ENCODE results near the gene DEGS2.

DEGS2 gene

DNA sequence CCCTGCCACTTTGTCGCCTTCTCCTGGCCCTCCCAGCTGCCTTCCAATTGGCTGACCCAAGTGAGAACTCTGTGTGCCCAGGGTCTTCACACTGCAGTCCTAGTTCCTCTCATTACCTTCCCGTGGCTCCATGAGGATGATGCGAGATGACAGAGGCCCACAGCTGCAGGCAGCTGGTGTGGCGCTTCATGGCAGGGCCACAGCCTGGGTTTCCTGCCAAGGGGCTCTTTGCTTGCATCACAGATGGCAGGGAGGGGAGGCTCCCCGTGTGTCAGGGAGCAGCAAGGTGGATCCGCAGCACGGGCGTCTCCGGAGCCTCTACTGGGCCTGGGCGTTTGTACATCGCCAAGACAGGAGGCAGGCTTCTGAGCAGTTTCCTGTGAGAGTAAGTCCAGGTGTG, 28.9 kb downstream of the DEGS2 start:
- no peak for FAIRE-seq

DNA sequence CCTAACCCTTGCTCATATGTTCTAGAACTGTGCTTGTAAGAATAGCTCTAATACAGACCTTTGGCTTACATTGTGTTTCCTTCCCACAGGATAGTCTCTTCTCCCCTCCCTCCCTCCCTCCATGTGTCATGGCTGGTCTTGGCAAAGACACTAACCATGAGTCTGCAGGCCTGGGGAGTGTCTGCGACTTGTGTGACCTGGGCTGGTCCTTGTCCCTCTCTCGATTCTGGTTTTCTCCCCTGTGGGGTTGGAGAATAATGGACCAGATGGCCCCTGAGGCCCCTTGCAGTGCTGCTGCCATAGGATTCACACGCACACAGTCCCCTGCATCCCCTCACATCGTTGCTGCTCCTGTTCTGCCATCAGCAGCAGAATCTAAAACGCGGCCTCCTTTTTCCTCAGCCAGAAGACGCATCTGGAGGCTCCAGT, 30.3 kb downstream of the DEGS2 start:
- no peak for FAIRE-seq

DNA sequence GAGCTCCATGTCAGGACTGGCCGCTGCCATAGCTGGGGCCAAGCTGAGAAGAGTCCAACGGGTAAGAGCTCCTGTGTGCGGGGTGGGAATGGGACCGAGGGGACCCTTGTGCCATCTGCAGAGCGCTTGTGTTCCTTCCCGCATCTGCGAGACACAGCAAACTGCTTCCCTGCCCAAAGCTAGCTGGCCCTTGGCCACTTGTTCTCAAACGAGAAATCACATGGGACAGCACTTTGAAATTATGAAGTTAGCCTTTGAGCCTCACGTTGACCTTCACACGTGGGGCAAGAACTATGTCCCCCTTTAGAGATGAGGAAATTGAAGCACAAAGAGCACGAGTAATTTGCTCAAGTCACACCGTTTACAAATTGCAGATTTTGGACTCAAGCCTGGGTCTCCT, 30.8 kb downstream of the DEGS2 start:
- no peak for FAIRE-seq

DNA sequence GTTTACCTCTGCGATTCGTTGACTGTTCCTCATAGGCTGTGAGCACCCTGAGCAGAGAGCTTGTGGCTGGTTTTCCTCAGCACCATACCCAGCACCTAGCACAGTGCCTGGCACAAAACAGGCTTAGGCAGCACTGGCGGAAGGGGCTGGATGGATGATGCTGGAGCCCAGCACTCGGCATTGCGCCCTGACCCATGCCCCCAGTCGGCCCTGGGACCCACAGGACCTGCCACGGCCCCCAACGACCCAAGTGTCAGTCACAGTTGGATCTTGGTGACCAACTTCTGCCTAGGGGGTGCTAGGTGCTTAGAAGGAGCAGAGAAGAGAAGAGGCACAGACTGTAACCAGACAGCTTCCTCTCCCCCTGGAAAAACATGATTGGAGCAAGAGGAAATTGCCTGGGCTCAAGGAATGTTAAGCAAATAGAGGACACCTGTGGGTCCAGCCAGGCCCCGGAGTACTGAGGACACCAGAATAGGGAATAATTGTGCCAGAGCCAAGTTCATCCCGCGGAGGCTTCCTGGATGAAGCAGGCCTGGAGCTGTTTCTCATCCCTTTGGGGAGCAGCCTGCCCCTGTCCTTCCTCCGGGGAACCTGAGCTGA, 31.5 kb downstream of the DEGS2 start:
- FAIRE-seq, result no peak

DNA sequence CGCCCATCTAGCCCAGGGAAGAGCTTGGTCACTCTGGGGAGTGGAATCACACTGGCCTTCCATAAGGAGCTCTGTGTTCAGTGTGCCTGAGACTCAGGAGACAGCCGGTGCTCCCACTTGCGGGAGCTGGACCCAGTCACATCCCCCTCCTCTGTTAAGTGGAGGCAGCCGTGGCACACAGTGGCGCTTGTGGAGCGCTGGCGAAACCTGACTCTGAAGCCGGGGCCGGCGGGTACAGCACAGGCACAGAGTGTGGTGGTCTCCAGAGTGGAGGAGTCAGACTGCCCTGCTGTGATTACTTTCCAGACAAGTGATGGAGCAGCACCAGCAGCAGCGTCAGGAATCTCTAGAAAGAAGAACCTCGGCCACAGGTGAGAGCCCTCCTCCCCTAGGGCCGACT, 33.0 kb downstream of the DEGS2 start:
- FAIRE-seq, result no peak

DNA sequence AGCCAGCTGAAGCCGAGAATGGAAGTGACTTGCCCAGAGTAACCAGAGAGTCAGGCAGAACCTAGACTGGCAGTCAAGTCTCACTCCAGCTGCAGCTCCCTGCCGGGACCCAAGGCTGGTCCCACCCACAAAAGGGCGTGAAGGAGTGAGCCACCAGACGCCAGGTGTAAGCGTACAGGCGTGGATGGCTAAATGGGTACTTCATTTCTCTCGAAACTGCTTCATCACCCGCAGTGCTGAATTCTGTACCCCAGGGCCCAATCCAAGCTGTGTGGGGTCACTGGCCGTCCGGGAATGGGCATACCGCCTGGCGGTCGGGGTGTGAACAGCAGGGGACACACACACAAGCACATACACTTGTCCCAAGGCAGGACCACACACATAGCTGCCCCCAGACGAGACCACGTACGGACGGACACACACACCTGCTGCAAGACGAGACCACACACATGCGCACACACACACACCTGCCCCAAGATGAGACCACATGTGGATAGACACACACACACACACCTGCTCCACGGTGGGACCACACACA, 34.8 kb downstream of the DEGS2 start:
- no peak for FAIRE-seq

DNA sequence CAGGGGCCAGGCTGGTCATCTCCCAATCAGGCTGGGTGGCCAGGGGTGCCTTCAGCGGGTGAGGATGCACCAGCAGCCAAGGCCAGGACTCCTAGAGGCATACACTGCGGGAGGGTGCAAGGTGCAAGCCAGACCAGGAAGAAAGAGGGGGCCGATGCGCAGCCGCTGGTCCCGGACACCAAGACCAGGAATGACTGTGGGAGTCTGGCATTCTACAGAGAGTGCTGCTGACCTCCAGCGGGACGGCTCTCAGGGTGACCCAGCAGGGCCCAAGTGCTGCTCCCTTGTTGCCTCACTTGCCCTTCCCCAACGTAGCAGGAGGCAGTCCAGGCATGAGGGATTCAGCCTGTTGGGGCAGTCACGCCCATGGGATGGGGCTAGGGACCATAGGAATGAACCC, 35.8 kb downstream of the DEGS2 start:
- FAIRE-seq, result no peak

DNA sequence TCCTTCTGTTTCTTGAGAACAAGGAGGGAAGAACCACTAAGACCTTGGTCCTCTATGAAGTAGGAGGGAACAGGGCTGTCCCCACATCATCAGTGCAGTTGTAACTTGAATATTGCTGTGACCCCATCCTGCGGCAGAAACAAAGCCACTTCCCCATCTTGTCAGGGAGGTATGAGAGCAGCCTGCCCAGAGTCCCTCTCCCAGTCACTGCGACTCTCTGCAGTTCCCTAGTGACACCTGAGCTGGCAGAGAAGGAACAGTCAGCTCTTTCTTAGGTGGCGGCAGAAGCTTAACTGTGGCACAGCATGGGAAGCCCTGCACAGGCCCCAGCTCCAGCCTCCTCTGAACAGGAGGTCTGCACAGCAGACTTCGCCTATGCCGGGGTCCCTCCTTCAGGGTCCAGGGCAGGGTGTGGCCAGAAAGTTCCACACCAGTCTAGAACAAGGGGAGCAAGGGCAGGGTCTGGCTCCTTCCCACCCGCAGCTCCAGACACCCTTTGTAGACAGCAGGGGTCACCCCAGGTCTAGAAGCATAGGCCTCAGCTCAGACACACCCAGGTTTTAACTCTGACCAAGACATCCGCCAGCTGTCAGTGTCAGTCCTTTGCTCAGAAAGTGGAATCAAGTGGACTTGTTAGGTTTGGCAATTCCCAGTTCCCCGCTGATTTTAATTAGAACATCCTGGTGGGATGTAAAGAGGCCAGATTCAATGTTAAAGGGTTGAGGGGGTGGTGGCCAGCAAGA, 36.8 kb downstream of the DEGS2 start:
- FAIRE-seq, result no peak

DNA sequence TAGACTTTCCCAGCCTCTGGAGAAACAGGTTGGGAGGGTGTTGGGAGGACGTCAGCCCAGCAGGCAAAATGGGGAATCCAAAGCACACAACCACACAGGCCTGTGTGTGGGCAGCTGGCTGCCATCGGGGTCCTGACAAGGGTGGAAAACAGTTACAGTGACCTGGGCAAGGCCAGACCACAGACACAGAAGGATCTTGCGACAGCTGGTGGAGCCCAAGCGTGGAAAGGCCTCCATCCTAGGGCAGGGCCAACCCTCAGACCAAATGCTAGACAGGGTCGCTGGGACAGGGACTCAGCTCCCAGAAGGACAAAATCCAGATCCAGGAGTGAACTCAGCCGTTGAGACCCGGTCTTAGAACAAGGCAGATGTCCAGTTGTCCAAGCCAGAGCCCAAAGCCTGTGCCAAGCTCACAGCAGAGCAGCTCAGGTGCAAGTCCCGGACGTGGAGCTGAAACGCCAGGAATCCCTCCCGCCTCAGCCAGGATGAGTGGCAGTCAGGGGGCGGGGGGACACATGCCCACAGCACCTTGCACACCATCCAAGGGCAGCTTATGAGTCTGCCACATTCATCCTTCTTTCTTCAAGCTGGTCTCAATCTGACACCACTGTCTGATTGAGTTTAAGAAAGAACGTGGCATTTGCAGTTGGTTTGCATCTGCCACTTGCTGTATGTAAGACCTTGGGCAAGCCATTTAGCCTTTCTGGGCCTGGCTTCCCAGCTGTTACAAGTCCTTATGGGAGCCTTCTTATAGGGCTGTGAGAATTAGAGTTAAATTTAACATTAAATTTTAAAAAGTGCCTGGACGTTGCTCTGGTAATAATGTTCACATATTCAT, 37.6 kb downstream of the DEGS2 start:
- FAIRE-seq, result no peak

DNA sequence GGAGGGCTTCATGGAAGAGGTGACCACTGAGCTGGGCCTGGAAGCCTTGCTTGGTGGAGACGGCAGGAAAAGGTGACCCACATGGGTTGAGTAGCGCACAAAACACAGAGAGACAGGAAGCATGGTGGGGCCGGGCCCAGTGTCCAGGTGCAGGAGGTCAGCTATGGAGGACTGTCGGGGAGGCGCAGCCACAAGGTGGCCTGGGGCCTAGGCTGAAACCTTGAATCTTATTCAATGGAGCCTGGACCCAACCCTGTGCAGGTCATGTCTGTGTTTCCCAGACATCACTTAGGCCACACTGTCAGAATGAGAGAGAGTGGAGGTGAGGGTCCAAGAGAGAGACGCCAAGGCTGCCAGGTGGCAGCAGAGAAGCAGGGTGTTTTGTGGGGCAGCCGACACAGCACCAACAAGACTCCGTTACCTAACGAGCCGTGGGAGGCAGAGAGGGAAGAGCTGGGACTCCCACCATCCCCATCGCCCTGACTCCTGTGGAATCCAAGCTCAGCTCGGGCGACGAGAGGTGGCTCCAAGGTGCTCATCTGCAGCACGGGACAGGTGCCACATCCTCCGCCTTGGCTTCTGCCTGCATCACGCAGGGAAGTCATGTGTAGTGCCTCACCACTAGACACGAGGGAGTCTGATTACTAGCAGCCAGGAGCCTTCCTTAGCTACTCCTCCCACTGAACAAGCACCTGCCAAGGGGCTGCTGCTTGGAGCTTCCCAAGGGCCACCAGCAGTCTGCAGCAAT, 38.7 kb downstream of the DEGS2 start:
- FAIRE-seq, result no peak

DNA sequence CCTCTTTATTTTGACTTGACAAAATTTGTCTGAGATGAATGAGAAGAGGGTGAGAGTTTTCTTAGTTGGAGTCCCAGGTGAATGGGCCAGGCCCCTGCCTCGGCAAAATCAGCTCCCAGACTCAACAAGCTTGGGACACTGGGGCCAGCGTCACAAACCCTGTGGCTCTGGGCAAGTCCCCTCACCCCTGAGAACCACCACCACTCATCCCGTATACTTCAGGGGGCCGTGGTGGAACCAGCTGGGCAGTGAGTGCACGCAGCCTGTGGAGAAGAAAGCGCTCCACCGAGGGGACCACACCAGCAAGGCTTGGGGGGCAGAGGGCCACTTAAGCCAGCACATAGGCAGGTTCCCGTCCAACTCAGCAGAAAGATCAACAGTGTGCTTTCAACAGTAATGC, 40.2 kb downstream of the DEGS2 start:
- FAIRE-seq, result no peak

DNA sequence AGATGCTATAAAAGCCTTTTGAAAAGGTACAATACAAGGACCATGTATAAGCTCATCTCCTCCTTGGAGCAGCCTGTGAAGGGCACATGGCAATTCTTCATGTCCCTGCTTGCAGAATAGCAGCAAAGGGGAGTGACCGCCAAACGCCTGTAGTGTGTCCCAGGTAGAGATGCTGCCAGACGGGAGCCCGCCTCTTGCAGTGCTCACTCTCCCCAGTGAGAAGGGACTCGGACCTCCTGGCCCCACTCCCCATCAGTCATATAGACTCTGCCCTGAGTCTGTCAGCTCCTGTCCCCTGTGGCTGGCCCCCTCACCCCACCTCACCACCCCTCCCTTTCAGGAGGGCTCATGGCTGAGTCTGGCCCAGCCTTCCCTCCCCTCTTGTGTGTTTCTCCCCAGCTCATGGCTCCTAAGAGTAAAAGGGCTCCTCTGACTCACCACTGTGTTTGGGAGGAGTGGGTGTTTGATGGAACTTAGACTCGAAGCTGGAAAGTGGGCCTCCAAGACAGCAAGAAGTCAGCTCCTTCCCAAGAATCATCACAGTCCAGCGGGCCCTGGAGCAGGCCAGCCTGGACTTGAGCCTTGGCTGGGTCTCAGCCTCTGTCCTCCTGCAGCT, 40.9 kb downstream of the DEGS2 start:
- FAIRE-seq, result no peak

DNA sequence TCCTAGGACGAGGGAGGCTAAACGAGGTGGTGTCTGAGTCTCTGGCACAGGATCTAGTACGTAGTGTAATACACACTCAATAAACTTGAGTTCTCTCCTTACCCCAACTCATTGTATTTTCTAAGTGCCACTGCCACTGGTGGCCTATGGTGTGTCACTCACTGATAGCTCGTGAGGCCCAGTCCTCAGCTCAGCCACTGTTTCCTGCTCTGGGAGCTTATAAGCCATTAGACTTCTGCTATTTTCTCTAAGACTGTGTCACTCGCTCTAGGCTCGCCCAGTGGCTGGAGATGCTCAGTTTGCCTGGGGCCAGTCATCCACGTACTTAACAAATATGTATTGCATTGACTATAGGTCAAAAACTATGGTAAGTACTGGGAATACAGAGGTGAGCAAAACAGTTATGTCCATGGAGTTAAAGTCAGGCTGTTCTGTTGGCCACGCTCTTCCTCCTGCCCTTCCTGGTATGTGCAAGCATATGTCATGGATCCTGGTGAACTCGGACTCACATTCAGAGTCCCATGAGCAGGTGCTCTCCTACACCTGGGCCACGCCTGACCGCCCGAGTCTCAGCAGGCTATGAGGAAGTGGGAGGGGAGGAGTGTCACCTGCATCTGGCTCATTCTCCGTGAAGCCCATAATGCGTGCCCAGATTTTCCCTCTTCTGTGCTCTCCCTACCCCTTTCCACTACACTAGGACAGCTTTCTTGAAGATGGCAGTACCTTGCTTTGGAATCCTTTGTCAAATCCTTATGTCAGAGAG, 41.6 kb downstream of the DEGS2 start:
- FAIRE-seq, result no peak

DNA sequence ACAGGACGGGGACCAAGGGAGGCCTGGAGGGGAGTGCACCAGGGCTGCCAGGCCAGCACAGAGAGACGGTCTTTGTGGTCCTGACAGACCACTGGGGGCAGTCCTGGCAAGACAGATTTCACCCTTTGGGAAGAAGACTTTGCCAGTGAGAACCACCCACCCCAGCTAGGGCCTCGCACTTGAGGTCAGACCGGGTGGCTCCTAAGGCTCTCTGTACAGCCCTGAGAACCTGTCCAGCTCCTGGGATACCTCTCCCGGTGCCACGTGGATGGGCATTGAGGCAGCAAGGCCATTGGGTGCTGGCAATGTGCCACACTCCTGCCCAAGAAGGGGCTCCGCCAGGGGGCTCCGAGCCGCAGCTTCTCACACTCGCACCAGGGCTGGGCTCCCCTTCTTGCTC, 42.4 kb downstream of the DEGS2 start:
- FAIRE-seq, result no peak

DNA sequence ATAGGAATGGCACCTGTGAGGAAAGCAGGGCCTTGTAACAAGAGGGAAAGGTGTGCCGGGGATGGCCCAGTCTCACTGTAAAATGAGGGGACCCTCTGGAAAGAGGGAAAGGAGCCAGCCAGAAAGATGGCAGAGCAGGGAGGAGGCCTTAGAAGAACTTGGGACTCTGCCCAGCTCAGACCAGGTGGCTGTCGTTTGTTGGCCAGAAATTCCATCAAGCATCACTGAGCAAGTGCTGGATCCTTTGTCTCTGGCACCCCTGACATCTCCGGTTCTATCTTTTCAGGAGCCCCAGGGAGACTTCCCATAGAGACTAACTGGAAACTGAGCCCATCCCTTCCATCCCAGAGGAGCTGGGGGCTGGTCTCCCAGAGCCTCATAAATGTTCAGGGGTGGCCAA, 43.3 kb downstream of the DEGS2 start:
- no peak for FAIRE-seq

DNA sequence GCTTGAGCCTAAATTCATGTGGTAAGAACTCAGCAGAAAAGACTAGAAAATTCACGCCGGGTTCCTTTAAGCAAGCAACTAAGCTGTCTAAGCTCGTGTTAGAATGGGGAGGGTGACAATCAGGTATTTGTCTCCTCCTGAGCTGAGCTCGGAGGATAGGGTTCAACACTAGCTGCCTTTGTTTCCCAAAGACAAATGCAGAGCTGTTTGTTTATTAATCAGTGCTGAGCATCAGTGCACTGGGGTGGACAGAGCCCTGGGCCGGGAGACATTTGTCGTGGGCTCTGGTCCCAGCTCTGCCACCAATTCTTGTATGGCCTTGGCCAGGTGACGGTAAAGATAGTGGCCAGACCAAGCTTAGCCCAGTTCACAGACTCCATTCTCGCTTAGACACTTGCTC, 43.7 kb downstream of the DEGS2 start:
- no peak for FAIRE-seq

DNA sequence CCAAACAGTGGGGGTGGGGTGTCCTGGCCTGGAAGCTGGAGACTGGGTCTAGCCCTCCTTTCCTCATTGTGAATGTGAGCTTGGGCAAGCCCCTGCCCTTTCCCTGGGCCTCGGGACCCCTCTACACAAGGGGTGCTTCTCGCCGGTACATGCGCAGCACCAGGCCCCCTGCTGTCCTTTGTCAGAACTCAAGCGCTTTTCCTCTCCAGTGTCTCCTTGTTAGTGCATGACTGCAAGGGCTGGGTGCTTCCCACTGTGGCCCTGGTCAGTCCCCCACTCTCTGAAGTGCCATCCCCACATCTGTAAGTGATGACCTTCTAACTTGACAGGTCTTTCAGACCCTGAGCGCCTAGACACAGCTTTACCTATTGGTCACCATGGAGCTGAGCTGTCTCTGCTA, 44.2 kb downstream of the DEGS2 start:
- FAIRE-seq, result no peak

DNA sequence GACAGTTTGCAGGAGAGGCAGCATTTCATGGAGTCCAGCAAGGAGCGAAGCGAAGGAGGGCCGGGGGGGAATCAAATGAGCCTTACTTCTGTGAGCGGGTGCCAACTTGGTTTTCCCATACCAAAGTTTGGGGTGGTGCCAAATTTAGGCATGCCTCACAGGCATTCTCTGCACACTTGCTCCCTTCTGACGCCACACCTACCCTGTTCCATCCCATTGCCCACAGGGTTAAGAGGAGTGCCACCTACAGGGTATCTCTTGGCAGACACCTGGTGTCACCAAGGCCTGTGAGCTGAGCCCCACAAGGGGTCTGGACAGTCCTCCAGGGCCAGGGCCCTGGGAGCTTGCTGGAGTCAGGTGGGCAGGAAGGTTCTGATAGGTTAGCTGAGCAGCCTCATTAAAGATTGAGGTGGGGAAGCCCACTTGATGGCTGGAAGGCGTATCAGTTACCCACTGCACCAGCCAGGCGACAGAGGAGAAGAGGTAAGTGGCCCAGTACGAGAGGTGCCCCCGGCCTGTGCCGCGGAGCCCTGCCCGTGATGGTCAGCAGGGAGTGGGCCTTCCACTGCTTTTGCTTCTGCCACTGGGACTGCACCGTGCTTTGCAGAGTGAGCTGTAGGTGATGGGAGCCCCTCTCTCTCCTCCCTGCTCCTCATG, 45.2 kb downstream of the DEGS2 start:
- FAIRE-seq, result no peak

DNA sequence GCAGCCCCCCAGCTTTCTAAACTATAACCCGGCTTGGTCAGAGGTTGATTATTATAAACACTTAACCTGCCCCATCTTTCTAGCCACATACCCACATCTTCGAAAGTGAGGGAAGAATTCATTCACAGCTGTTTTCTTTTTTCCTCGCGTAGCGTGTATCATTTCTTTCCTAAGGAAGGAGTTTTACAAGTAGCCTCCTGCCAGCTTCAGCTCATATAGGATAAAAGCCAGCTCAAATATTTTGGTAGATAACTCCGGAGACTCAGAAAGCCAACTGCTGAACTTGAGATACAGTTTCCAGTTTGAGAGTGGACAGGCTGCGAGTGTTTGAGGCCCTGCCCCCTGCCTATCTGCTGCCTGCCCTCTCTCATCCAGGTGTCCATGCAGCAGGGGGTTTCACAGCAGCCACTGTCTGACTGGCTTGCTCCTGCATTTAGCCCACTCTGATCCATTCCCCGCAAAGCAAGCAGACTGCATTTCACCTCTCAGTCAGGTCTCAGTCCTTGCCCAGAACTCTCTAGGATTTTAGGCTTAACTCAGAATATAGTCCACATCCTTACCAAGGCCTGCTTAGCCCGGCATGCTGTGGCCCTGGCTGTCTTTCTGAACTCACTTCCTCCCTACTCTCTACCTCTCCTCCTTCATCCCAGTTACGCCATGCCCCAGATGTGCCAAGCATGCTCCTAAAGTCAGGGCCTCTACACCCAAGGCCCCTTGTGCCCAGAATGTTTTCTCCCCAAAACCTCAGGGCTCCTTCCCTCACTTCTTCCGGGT, 47.3 kb downstream of the DEGS2 start:
- FAIRE-seq, result no peak

DNA sequence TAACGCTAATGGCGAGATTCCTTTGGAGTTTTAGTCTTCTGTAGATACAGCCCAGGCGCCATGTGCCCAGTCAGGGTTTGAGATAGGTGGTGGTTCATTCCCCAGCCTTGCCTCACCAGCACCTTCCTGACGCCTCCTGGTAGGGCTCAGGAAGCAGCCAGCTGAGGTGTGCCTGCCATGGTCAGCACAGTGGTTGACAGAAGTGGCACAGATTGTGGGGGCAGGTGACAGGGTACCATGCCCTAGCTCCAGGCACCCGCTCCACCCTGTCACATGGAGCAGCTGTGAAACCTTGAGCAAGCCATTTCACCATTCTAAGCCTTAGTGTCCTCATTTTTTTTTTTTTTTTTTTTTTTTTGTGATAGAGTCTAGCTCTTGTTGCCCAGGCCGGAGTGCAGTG, 48.6 kb downstream of the DEGS2 start:
- FAIRE-seq, result no peak

DNA sequence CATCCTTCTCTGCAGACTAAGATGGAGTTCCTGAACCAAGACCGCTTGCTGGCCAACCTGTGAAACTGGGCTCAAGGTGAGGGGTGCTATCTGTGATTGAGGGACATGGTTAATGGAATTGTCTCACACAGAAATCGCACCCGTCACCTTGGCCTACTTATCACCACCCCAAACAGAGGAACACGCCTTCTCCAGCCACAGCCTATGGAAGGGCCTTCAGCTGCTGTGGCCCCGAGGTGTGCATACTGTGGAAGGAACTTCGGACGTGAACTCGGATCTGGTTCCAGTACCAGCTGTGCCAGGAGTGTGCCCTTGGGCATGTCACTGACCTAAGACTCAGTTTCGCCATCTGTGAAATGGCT, 49.9 kb downstream of the DEGS2 start:
- FAIRE-seq, result no peak
